NCI-H2081 (cell line): Measurements from ENCODE around the gene MYOM1.
"Not testable (repeated sequence)": the region's sequence is repeated elsewhere in the genome, so short reads cannot be mapped to it uniquely, and the experiment has no call there.

ENCODE experiments used
- DNase-seq, 2 experiments: peaks; one replicate each; lab custom pipeline; 2025; lab: John Stamatoyannopoulos, UW

Gene MYOM1

DNA sequence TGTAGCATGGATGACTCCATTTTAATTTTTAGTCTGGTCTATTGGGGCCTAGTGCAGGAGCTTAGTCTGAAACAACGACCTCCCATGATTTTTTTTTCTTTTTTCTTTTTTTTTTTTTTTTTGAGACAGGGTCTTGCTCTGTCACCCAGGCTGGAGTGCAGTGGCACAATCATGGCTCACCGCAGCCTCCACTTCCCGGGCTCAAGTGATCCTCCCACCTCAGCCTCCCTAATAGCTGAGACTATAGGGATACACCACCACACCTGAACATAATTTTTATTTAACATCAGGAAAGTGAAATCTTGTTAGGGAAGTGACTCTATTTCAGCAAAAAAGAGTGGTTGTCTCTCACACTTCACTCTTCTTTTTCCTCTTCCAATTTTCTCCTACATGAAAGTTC lies 191.7 kb downstream of the MYOM1 start:
- not testable (repeated sequence) for DNase-seq

DNA sequence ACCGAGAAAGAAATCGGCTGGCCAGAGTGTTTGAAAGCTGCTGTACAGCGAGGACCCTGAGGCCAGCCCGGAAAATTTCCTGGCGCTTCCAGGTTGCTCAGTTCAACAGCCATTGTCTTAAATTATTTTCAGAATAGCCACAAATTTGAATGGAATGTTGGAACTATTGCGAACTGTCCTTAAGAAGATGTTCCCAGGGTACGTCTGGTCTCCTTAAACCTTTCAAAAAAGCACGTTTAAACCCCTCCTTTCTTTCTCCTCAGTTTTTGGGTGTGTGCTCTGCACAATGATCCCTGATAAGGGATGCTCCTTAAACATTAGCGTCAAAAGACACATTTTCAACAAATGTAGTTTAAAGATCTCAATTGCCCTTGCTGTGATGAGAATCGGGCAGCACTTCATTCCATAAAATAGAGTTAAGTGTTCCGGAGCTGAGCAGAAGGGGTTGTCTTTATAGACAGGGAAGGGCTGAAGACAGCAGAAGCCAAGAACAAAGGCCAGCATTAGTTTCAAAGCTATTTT lies 192.3 kb downstream of the MYOM1 start:
- no peak for DNase-seq

DNA sequence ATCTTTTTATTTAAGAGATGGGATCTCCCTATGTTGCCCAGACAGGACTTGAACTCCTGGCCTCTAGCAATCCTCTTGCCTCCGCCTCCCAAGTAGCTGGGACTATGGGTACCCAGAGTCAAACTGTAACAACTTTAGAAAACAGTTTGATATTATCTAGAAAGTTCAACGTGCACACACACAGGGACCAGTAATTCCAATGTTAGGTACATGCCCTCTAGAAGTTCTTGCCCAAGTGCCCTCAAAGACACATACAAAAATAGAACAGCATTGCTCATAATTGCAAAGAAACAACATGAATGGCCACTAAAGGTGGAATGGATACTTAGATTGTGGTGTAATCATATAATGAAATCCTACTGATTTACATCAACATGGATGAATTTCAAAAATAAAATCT lies 194.2 kb downstream of the MYOM1 start:
- DNase-seq: no peak

DNA sequence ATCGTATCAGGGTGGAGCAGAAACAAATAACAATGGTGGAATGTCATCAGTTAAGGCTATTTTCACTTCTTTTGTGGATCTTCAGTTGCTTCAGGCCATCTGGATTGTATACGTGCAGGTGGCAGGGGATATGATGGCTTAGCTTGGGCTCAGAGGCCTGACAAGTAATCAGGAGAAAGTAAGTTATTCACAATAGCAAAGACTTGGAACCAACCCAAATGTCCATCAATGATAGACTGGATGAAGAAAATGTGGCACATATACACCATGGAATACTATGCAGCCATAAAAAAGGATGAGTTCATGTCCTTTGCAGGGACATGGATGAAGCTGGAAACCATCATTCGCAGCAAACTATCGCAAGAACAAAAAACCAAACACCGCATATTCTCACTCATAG lies 196.2 kb downstream of the MYOM1 start:
- not testable (repeated sequence) for DNase-seq
